LNCAP (cell line): Measurements from ENCODE around the gene NF1.
A peak's percentile ranks its signal among the peaks of the same experiment; 100 is the strongest.

Source experiments
- TF ChIP-seq, protein P1 (sequence below): fragments of 450-650 bp; IDR thresholded peaks from 2 replicates; pipeline ENCODE4 v1.5.1; 2017; ENCODE audit warnings: mild to moderate bottlenecking

Gene NF1

GRCh38 chr17:31175237-31175636, 80.5 kb downstream of the NF1 start:
- TF ChIP-seq, protein P1, sequence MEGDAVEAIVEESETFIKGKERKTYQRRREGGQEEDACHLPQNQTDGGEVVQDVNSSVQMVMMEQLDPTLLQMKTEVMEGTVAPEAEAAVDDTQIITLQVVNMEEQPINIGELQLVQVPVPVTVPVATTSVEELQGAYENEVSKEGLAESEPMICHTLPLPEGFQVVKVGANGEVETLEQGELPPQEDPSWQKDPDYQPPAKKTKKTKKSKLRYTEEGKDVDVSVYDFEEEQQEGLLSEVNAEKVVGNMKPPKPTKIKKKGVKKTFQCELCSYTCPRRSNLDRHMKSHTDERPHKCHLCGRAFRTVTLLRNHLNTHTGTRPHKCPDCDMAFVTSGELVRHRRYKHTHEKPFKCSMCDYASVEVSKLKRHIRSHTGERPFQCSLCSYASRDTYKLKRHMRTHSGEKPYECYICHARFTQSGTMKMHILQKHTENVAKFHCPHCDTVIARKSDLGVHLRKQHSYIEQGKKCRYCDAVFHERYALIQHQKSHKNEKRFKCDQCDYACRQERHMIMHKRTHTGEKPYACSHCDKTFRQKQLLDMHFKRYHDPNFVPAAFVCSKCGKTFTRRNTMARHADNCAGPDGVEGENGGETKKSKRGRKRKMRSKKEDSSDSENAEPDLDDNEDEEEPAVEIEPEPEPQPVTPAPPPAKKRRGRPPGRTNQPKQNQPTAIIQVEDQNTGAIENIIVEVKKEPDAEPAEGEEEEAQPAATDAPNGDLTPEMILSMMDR = no peak

DNA sequence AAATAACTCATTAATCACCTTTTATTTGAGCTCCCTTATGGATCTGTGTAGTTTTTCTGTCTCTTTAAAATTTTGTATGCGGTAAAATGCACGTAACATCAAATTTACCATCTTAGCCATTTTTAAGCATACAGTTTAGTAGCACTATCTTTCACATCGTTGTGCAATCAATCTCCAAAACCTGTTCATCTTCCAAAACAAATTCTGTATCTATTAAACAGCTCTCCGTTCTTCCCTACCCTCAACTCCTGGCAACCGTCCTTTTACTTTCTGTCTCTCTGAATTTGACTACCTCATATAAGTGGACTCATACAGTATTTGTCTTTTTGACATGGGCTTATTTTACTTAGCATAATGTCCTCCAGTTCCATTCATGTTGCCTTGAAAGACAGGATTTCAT, 100.5 kb downstream of the NF1 start:
- TF ChIP-seq, protein P1 = no peak

DNA sequence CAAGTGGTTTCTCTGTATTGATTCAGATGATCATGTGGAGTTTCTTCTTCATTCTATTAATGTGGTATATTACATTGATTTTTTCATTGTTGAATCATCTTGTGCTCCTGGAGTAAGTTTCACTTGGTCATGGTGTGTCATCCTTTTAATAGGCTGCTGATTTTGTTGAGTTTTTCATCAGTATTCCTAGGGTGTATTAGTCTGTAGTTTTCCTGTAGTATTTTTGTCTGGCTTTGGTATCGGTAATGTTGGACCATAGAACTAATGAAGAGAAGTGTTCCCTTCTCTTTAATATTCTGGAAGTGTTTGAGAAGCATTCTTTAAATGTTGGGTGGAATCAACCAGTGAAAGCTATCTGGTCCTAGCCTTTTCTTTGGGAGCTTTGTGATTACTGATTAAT, 103.2 kb downstream of the NF1 start:
- TF ChIP-seq, protein P1 = no peak

- TF ChIP-seq, protein P1 = no peak
Measured at GRCh38 chr17:31200287-31200686, 105.5 kb downstream of the NF1 start.

- TF ChIP-seq, protein P1 = no peak
Measured at GRCh38 chr17:31202968-31203367, 108.2 kb downstream of the NF1 start.

DNA sequence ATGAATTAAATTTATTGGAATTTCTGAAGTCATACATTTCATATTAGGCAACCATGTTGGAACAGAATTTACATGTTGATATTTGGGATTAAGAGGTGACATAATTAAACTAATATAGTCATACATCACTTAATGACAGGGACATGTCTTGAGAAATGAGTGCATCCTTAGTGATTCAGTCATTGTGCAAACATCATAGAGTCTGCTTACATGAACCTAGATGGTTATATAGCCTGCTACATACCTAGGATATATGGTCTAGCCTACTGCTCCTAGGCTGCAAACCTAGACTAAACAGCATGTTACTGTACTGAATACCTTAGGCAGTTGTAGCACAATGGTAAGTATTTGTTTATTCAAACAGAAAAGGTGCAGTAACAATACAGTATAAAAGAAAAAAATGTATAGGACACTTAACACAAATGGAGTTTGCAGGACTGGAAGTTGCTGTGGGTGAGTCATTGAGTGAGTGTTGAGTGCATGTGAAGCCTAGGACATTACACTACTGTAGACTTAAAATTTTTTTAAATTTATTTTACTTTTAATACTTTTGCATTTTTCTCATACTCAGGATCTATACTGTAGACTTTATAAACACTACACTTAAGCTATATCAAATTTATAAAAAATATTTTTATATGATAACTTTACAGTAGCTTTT, 116.7 kb downstream of the NF1 start:
- TF ChIP-seq, protein P1 = no peak

DNA sequence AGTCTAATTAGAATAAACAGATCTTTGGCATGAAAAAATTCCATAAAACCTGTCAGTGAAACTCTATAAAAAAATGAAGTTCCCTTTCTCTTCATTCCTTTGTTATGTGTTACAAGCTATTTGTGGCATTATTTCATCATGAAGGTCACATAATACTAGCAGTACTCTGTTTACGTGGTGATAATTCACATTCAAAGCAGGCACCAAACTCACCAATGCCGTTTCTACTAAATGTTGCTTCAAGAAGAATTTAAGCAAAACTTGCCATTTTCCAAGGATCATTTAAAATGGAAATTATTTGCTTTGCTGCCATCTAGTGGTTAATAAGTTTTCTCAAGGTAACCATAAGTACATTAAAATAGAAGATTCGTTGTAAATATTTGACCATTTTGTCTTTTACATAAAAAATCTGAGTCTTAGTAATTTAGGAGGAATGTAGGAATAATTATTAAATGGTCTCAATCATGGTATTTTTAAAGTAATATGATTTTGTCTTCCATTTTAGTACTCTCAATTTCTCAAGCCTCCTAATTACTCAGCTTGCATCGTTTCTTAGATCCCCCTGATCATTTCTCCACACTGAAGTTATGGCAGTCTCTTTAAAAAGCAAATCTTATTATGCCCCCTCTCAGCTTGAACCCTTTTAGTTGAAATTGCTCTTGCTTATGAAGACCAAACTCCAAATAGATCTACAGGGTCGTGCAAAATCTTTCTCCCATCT, 121.4 kb downstream of the NF1 start:
- TF ChIP-seq, protein P1 = peak; percentile 68
